Omental fat pad (tissue), 4 donors: ENCODE data around the gene EDN3. TPM values are rescaled to one million over a fixed set of nuclear protein-coding genes. Genes with fewer than 3 reads are reported as not detected.

Experiments used
- ATAC-seq: fragments of 150-250 bp; one replicate; pipeline ENCODE4 v1.9.1; 2016; ENCODE audit warnings: mild to moderate bottlenecking, moderate library complexity; ENCODE audit not compliant: low FRiP score
- DNase-seq: peaks from one replicate; pipeline ENCODE4 v3.0.0-alpha.2; 2019; ENCODE audit warnings: low spot score
- CTCF ChIP-seq, 3 donors: fragments of 450-650 bp; IDR thresholded peaks; one replicate each; pipeline ENCODE4 v1.5.1; 2016 to 2017; ENCODE audit warnings: antibody characterized with exemption in 3 of 3, mild to moderate bottlenecking in 3 of 3, moderate library complexity in 2 of 3
- total RNA-seq, 4 donors: library from RNA; depleted of rRNA; stranded (reverse); fragments of >200 nt; gene quantifications; one replicate each; pipeline ENCODE4 v1.1.0, GENCODE V29; 2016

The EDN3 gene
- total RNA-seq, 4 donors from 2014 or later, result not detected

- ATAC-seq (no peak), DNase-seq (no peak)
- TF ChIP-seq CTCF (IDR thresholded peaks at IDR 0.05), result no peak
Measured at GRCh38 chr20:59305908-59306655, 5.7 kb downstream of the EDN3 start.

GRCh38 chr20:59307270-59307669 lies 6.9 kb downstream of the EDN3 start:
- no peak for ATAC-seq
- TF ChIP-seq CTCF (IDR thresholded peaks at IDR 0.05), result no peak
- no peak for DNase-seq

- no peak for TF ChIP-seq CTCF (IDR thresholded peaks at IDR 0.05)
- ATAC-seq (no peak), DNase-seq (no peak)
Measured at GRCh38 chr20:59308493-59309201, 8.2 kb downstream of the EDN3 start.

- no peak for TF ChIP-seq CTCF (IDR thresholded peaks at IDR 0.05)
- ATAC-seq (no peak), DNase-seq (no peak)
Measured at GRCh38 chr20:59309218-59309617, 8.8 kb downstream of the EDN3 start.

- DNase-seq (no peak), ATAC-seq (no peak)
- no peak for TF ChIP-seq CTCF (IDR thresholded peaks at IDR 0.05)
Measured at GRCh38 chr20:59314997-59315396, 14.6 kb downstream of the EDN3 start.

GRCh38 chr20:59316911-59317731 lies 16.7 kb downstream of the EDN3 start:
- ATAC-seq (no peak), DNase-seq (no peak)
- no peak for TF ChIP-seq CTCF (IDR thresholded peaks at IDR 0.05)
